Measurements from ENCODE around the gene PARP8.

DNA sequence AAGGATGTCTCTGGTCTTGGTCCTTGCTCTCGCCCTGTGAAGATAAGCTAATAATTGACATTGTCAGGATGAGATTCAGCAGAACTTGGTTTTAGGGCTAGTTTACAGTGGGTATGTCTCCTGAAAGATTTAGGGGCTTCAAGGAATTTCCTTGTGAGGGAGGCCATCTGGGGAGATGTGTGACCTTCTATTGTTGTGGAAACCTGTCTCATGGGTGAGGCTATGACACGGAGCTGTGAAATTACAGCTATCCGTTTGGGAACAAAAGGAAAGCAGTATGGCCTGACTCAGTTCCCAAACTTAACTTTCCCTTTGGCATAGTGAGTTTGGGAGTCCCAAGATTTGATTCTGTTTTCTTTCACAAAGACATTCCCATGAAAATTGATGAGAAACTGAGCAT, 142.0 kb downstream of the PARP8 start:
- TF ChIP-seq, protein P1, sequence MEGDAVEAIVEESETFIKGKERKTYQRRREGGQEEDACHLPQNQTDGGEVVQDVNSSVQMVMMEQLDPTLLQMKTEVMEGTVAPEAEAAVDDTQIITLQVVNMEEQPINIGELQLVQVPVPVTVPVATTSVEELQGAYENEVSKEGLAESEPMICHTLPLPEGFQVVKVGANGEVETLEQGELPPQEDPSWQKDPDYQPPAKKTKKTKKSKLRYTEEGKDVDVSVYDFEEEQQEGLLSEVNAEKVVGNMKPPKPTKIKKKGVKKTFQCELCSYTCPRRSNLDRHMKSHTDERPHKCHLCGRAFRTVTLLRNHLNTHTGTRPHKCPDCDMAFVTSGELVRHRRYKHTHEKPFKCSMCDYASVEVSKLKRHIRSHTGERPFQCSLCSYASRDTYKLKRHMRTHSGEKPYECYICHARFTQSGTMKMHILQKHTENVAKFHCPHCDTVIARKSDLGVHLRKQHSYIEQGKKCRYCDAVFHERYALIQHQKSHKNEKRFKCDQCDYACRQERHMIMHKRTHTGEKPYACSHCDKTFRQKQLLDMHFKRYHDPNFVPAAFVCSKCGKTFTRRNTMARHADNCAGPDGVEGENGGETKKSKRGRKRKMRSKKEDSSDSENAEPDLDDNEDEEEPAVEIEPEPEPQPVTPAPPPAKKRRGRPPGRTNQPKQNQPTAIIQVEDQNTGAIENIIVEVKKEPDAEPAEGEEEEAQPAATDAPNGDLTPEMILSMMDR (IDR thresholded peaks at IDR 0.05): no peak
- TF ChIP-seq POLR2A (IDR thresholded peaks at IDR 0.05) (no peak), POLR2AphosphoS5 (IDR thresholded peaks at IDR 0.05) (no peak)
